K562 (cell line): ENCODE data around the gene KIFC3. TPM values are rescaled to one million over a fixed set of nuclear protein-coding genes. Genes with fewer than 3 reads are reported as not detected.

Experiments
- DEAF1 ChIP-seq: fragments of 450-650 bp; formaldehyde crosslinking; IDR thresholded peaks from 2 replicates; pipeline ENCODE4 v1.4.0; 2020; ENCODE audit warnings: mild to moderate bottlenecking, moderate library complexity
- DIDO1 ChIP-seq: fragments of 450-650 bp; IDR thresholded peaks from 2 replicates; pipeline ENCODE4 v1.6.1; 2016; ENCODE audit warnings: low read depth, missing biosample characterization, missing genetic modification characterization
- MBD2 ChIP-seq: sonication (generic); IDR thresholded peaks from 2 replicates; pipeline ENCODE4 v1.6.1; 2016; ENCODE audit warnings: low read depth, borderline replicate concordance
- MTF1 ChIP-seq: fragments of 250-450 bp; sonication (Bioruptor Pico); IDR thresholded peaks from 2 replicates; pipeline ENCODE4 v1.9.0; 2021; ENCODE audit warnings: moderate library complexity, mild to moderate bottlenecking, inconsistent platforms, borderline replicate concordance
- NCOA1 ChIP-seq: fragments of 450-650 bp; IDR thresholded peaks from 2 replicates; pipeline ENCODE4 v1.6.1; 2016; ENCODE audit warnings: low read depth
- REST ChIP-seq, 2 experiments: fragments of 450-650 bp; formaldehyde crosslinking in 1 of 2; IDR thresholded peaks; 2 replicates each; pipeline versions ENCODE4 v1.4.0 to v1.6.1; 2014 to 2020; ENCODE audit warnings: mild to moderate bottlenecking in 2 of 2, borderline replicate concordance in 1 of 2, low read depth in 1 of 2
- SP1 ChIP-seq: sonication (generic); formaldehyde crosslinking; IDR thresholded peaks from 2 replicates; pipeline ENCODE4 v1.8.1; 2022; ENCODE audit warnings: mild to moderate bottlenecking, missing genetic modification reagents
- SREBF1 ChIP-seq: fragments of 150-350 bp; IDR thresholded peaks from 2 replicates; pipeline ENCODE4 v1.6.1; 2014; ENCODE audit warnings: antibody characterized with exemption, low read depth, low read length, borderline replicate concordance
- STAT5B ChIP-seq: fragments of 250-450 bp; sonication (Bioruptor Pico); IDR thresholded peaks from 2 replicates; pipeline ENCODE4 v1.8.0; 2021; ENCODE audit warnings: mild to moderate bottlenecking, inconsistent platforms
- TFAP4 ChIP-seq: sonication (generic); formaldehyde crosslinking; IDR thresholded peaks from 2 replicates; pipeline ENCODE4 v1.8.0; 2022; ENCODE audit warnings: missing genetic modification reagents, mild to moderate bottlenecking, moderate library complexity, borderline replicate concordance
- YY1 ChIP-seq, 3 experiments: IDR thresholded peaks; 2 replicates each; pipeline ENCODE4 v1.6.1; 2011; ENCODE audit warnings: low read length in 2 of 3, mild to moderate bottlenecking in 2 of 3, moderate library complexity in 2 of 3, borderline replicate concordance in 1 of 3, control low read depth in 1 of 3, low read depth in 1 of 3; ENCODE audit not compliant: insufficient read depth in 3 of 3, insufficient replicate concordance in 2 of 3, control insufficient read depth in 1 of 3, insufficient read length in 1 of 3; ENCODE audit errors: extremely low read depth in 1 of 3
- ZMIZ1 ChIP-seq, 2 experiments: fragments of 150-350 bp in 1 of 2; IDR thresholded peaks; 2 replicates each; pipeline ENCODE4 v1.6.1; 2012 to 2016; ENCODE audit warnings: low read depth in 2 of 2, low read length in 2 of 2, mild to moderate bottlenecking in 1 of 2, moderate library complexity in 1 of 2
- polyA plus RNA-seq, 8 experiments: library from polyadenylated mRNA; depleted of rRNA in 4 of 8; stranded (reverse) in 5 of 8; unstranded in 3 of 8; fragments of >200 nt; fragmentation: Nextera tagmentation in 2 of 8; fragmentation: Illumina TruSeq in 1 of 8; extraction: Ambion mirVana in 2 of 8; extraction: Trizol in 1 of 8; gene quantifications; 2 replicates each; pipeline versions ENCODE4 v1.2.1 to v1.2.3, GENCODE V29; 2011 to 2014; ENCODE audit warnings: inconsistent platforms in 1 of 8, missing spikeins in 1 of 8
- total RNA-seq, 7 experiments: library from RNA; depleted of rRNA in 6 of 7; stranded (reverse); fragments of >200 nt in 6 of 7; fragmentation: Illumina TruSeq in 2 of 7; extraction: Trizol in 2 of 7; gene quantifications; 2 replicates each; pipeline versions ENCODE4 v1.2.1 to v1.2.3, GENCODE V29; 2011 to 2021; ENCODE audit warnings: low replicate concordance in 1 of 7

The KIFC3 gene
- total and polyA plus RNA-seq, 9 of the 15 experiments (the other 6 are each of a cell fraction or from before 2014, with no cell fraction given): 0.23 to 105 (median 26.2) TPM

GRCh38 chr16:57757326-57757786 lies 44.9 kb downstream of the KIFC3 start (continued):
- TF ChIP-seq DEAF1 (CRISPR knock-in tag) (peak; percentile 82), MTF1 (CRISPR knock-in tag) (no peak), STAT5B (CRISPR knock-in tag) (no peak), SP1 (peak; percentile 92), MBD2 (0 out of 2 replicates have a peak, but pooled peaks have one; percentile 14), NCOA1 (no peak), ZMIZ1 (IDR thresholded peaks at IDR 0.05; ENCODE audit: low read depth in 2 of 2, low read length in 2 of 2) (no peak), TFAP4 (CRISPR knock-in tag) (peak; percentile 77; the same call in 1 of the 2 replicates), YY1 (IDR thresholded peaks at IDR 0.05; ENCODE audit: borderline replicate concordance in 1 of 3, control insufficient read depth in 1 of 3, extremely low read depth in 1 of 3, insufficient read depth in 3 of 3, insufficient read length in 1 of 3, insufficient replicate concordance in 2 of 3, low read depth in 1 of 3, low read length in 2 of 3) (peak in 1 of 3 experiments; percentile 48), SREBF1 (no peak), REST (IDR thresholded peaks at IDR 0.05; ENCODE audit: borderline replicate concordance) (peak; percentile 91), REST (CRISPR knock-in tag; IDR thresholded peaks at IDR 0.05; ENCODE audit: low read depth) (no peak), DIDO1 (tag) (no peak)
